HG03039 (cell line): ENCODE data around the gene MORN2.
"Not testable (repeated sequence)": the region's sequence is repeated elsewhere in the genome, so short reads cannot be mapped to it uniquely, and the experiment has no call there.

Experiments
- ATAC-seq: cut with Tn5 transposase; IDR thresholded peaks from one replicate; pipeline ENCODE4 v1.9.1; 2021; ENCODE audit warnings: mild to moderate bottlenecking, moderate library complexity; ENCODE audit not compliant: unreplicated experiment

MORN2 gene

GRCh38 chr2:38875576-38876367 is at the start of gene MORN2, which contains the start of gene DHX57:
Gene MORN2, plus strand, starts transcription at chr2:38875976.
Gene DHX57, minus strand, starts transcription at chr2:38875934. Its CDS starts 7,529 bp downstream, at chr2:38868405.
- ATAC-seq: peak; percentile 100

- ATAC-seq: not testable (repeated sequence)
Observed at GRCh38 chr2:38827539-38828145, 48.1 kb upstream of the MORN2 start.

DNA sequence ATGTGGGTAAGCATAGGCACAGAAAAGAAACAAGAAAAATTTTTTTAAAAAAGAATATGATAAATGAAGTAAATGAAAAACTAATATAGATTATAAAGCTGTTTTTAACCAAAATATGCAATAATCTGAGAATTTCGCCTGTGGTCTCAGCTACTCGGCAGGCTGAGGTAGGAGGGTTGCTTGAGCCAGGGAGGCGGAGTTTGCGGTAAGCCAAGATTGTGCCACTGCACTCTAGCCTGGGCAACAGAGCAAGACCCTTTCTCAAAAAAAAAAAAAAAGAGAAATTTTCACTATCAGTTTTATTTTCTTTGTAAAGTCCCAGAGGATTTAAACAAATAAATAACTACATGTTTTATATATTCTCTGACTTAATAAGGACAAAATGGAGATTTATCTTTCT is 47.3 kb upstream of the MORN2 start:
- no peak for ATAC-seq

DNA sequence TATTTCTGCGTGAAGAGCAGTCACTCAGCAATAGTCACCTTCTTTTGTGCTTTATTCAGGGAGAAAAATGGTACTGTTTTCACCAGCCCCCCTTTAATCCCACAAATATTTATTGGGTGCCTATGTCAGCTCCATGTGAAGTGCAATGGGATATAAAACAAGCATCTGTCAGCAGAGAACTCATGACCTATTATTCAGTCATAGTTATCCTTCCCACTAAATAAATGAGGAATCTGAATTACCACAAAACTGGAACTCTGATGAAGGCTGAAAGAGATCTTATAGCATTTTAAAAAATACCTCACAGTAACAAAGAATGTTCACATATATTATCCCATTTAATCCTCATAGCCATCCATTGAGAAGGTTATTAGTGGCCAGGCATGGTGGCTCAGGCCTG is 45.8 kb upstream of the MORN2 start:
- ATAC-seq: no peak

- no peak for ATAC-seq
Observed at GRCh38 chr2:38830526-38831159, 45.1 kb upstream of the MORN2 start.

DNA sequence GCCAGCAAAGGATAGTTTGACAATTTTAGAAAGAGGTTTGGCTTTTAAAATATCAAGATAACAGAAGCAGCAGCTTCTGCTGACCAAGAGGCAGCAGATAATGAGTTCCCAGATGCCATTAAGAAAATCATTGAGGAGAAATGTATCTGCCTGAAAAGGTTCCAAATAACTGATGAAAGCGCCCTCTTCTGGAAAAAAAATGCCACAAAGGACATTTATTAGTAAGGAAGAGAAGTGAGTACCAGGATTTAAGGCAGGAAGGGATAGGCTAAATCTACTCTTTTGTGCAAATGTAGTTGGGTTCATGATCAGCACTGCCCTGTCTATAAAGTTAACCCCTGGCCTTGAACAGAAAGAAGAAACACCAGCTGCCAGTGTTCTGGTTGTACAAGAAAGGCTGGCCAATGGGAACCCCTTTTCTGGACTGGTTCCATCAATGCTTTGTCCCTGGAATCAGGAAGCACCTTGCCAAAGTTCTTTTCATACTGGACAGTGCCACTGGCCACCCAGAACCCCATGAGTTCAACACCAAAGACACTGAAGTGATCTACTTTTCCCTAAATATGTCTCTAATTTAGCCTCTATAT is 40.7 kb upstream of the MORN2 start:
- ATAC-seq: no peak

- peak; percentile 83 for ATAC-seq
Observed at GRCh38 chr2:38835990-38836389, 39.8 kb upstream of the MORN2 start.

DNA sequence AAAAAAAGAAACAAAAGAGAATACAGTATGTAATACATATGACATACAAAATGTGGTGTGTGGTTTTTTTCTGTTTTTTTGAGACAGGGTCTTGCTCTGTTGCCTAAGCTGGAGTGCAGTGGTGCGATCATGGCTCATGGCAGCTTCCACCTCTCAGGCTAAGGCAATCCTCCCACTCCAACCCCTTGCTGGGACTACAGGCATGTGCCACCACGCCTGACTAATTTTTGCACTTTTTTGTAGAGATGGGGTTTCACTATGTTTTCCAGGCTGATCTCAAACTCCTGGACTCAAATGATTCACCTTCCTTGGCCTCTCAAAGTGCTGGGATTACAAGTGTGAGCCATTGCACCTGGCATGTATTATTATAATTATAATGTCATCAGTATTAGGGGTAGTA is 39.0 kb upstream of the MORN2 start:
- no peak for ATAC-seq

DNA sequence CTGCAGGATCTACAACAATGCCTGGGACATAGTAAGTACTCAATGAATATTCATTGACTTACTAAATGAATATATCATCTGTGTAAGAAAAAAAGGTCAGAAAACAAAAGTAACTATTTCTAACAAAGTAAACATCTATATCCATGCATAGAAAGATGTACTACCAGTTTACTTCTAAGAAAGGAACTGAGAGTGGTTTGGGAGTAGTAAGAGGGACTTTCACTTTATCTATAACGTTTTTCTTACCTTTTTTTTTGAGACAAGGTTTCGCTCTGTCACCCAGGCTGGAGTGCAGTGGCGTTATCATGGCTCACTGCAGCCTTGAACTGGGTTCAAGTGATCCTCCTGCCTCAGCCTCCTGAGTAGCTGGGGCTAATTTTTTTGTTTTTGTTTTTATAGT is 25.7 kb upstream of the MORN2 start:
- no peak for ATAC-seq

GRCh38 chr2:38856165-38856564 is 19.6 kb upstream of the MORN2 start:
- ATAC-seq: no peak

GRCh38 chr2:38862476-38862875 is 13.3 kb upstream of the MORN2 start:
- no peak for ATAC-seq

- ATAC-seq: no peak
Observed at GRCh38 chr2:38863061-38863695, 12.6 kb upstream of the MORN2 start.

GRCh38 chr2:38866773-38867443 is 8.9 kb upstream of the MORN2 start:
- no peak for ATAC-seq

- no peak for ATAC-seq
Observed at GRCh38 chr2:38871432-38871831, 4.3 kb upstream of the MORN2 start.

GRCh38 chr2:38873763-38874162 is 2.0 kb upstream of the MORN2 start:
- no peak for ATAC-seq

DNA sequence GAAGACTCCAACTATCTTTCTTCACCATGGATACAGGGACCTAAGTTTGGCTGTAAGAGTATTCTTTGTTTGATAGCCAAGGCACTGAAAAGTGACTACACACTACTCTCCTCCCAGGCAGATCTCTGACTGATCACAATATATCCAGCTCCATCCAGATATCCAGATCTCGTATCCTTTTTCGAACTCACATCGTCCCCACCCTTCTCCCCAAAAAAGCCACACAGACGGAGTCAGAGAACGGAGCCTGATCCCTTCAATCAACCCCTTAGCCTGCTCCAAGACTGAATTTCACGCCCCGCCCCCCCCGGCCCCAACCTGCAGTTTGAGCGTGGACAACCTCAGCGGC is 575 bp upstream of the MORN2 start:
- no peak for ATAC-seq

GRCh38 chr2:38876407-38876806 is 631 bp downstream of the MORN2 start:
- no peak for ATAC-seq

GRCh38 chr2:38886063-38886462 is 10.3 kb downstream of the MORN2 start:
- no peak for ATAC-seq

GRCh38 chr2:38887347-38887746 is 11.6 kb downstream of the MORN2 start:
- no peak for ATAC-seq

DNA sequence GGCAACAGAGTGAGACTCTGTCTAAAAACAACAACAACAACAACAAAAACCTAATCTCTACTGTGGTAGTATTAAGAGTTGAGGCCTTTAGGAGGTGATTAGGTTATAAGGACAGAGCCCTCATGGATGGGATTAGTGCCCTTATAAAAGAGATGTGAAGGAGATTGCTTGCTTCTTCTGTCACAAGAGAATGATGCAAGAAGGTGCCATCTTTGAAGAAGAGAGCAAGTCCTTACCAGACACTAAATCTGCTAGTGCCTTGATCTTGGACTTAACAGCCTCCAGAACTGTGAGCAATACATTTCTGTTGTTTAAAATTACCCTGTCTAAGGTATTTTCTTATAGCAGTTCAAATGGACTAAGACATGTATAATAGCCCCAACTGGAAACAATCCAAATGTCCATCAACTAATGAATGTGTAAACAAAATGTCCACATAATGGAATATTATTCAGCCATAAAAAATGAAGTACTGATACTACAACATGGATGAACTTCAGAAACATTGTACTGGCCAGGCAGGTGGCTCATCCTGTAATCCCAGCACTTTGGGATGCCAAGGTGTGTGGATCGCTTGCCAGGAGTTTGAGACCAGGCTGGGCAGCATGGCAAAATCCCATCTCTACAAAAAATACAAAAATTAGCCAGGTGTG is 12.3 kb downstream of the MORN2 start:
- ATAC-seq: no peak
